Measurements from ENCODE around the gene POMT1.

DNA sequence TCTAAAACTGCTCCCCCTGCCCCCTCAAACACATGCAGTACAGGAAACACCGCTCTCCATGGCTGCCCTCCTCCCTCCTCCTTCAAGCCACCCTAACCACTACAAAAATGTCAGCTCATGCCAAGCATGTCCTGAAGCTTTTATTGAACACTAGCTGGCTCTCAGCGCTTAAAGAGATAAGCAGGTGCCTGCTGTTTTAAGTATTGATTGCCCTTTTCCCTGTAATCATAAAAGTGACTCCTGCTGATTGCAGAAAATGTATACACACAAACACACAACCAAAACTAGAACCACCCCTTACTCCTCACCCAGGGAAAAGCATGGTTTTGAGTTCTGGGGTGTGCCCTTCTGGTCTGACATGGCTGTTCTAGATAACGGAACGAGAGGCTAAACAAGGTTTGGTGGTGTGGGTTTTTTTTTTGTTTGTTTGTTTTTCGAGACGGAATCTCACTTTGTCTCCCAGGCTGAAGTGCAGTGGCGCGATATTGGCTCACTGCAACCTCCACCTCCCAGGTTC, 32.1 kb downstream of the POMT1 start:
- TF ChIP-seq CTCF (IDR thresholded peaks at IDR 0.05) (no peak), POLR2A (IDR thresholded peaks at IDR 0.05) (no peak)
